A673 (cell line): ENCODE results near the gene TCEAL7. TPM values are rescaled to one million over a fixed set of nuclear protein-coding genes. Genes with fewer than 3 reads are reported as not detected.
"Not testable (repeated sequence)": the region's sequence is repeated elsewhere in the genome, so short reads cannot be mapped to it uniquely, and the experiment has no call there.

Source experiments
- Bru-seq: library from RNA; stranded (reverse); fragments of 400-500 nt; gene quantifications from one replicate; lab custom pipeline; 2021; lab: Mats Ljungman, UMichigan
- BruChase-seq, 2 experiments: library from RNA; stranded (reverse); fragments of 400-500 nt; gene quantifications; one replicate each; lab custom pipeline; 2021; lab: Mats Ljungman, UMichigan
- BruUV-seq: library from RNA; stranded (reverse); fragments of 400-500 nt; replicated peaks from 2 replicates; lab custom pipeline; 2021; lab: Mats Ljungman, UMichigan
- CTCF ChIA-PET: fragments of 300-600 bp; sonication (Branson Sonifier 250); formaldehyde crosslinking; loops from one replicate; lab custom pipeline; 2022; ENCODE audit warnings: antibody characterized with exemption; lab: Charles Lee
- POLR2A ChIA-PET: fragments of 300-600 bp; sonication (Branson Sonifier 250); formaldehyde crosslinking; loops from one replicate; lab custom pipeline; 2022; ENCODE audit warnings: antibody characterized with exemption; ENCODE audit not compliant: low non-redundant PET; lab: Charles Lee
- DNase-seq: peaks from one replicate; pipeline ENCODE4 v3.0.0-alpha.2; 2015; ENCODE audit warnings: low spot score
- H3K27ac ChIP-seq: fragments of 200-600 bp; sonication (generic); 2 replicates; pipeline ENCODE4 v1.5.1; 2016; ENCODE audit warnings: mixed run types, low read depth, mild to moderate bottlenecking, mixed read lengths, antibody characterized with exemption, low read length; ENCODE audit not compliant: poor library complexity, severe bottlenecking
- H3K27me3 ChIP-seq: fragments of 200-600 bp; sonication (generic); replicated peaks from 2 replicates; pipeline ENCODE4 v1.6.1; 2017; ENCODE audit warnings: mixed run types, low read depth, mild to moderate bottlenecking, mixed read lengths, antibody characterized with exemption, low read length; ENCODE audit not compliant: insufficient read depth, poor library complexity
- H3K36me3 ChIP-seq: fragments of 200-600 bp; sonication (generic); 2 replicates; pipeline ENCODE4 v1.6.1; 2016; ENCODE audit warnings: mixed run types, mild to moderate bottlenecking, mixed read lengths, antibody characterized with exemption, low read length; ENCODE audit not compliant: insufficient read depth, poor library complexity, severe bottlenecking
- H3K4me1 ChIP-seq: fragments of 200-600 bp; sonication (generic); 2 replicates; pipeline ENCODE4 v1.6.1; 2017; ENCODE audit warnings: mixed run types, mild to moderate bottlenecking, mixed read lengths, antibody characterized with exemption, low read length; ENCODE audit not compliant: insufficient read depth, poor library complexity, severe bottlenecking
- H3K4me3 ChIP-seq: fragments of 200-600 bp; sonication (generic); 2 replicates; pipeline ENCODE4 v1.5.1; 2016; ENCODE audit warnings: low read depth, mixed run types, mild to moderate bottlenecking, mixed read lengths, low read length; ENCODE audit not compliant: poor library complexity, severe bottlenecking
- H3K9me3 ChIP-seq: fragments of 200-600 bp; sonication (generic); 2 replicates; pipeline ENCODE4 v1.6.1; 2016; ENCODE audit warnings: mixed run types, low read depth, mild to moderate bottlenecking, mixed read lengths, antibody characterized with exemption, low read length; ENCODE audit not compliant: poor library complexity, severe bottlenecking
- EZH2 ChIP-seq: fragments of 200-600 bp; sonication (generic); IDR thresholded peaks from 2 replicates; pipeline ENCODE4 v1.6.1; 2017; ENCODE audit warnings: borderline replicate concordance, low read depth, mild to moderate bottlenecking, mixed read lengths, antibody characterized with exemption, low read length; ENCODE audit not compliant: poor library complexity, severe bottlenecking
- intact Hi-C: fragments of 100-400 bp; cut with micrococcal nuclease; formaldehyde crosslinking; loops from one replicate; pipeline ENCODE4 v1.10.0; 2022; ENCODE audit not compliant: unreplicated experiment
- long read RNA-seq: library from polyadenylated mRNA; stranded (forward); transcript quantifications from one replicate; pipeline ENCODE4 v2.0.0, GENCODE V29; 2022
- total RNA-seq: library from RNA; stranded (reverse); gene quantifications from 2 replicates; pipeline ENCODE4 v1.2.3, GENCODE V29; 2021
- TF ChIP-seq, protein P1 (sequence below): fragments of 300-800, 200-600 bp; sonication (generic); conservative IDR thresholded peaks from 2 replicates; pipeline ENCODE4 v1.5.1; 2017; ENCODE audit warnings: low read depth, mild to moderate bottlenecking, antibody characterized with exemption, low read length, moderate library complexity, mixed read lengths

The TCEAL7 gene, protein sequence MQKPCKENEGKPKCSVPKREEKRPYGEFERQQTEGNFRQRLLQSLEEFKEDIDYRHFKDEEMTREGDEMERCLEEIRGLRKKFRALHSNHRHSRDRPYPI
- total RNA-seq = not detected in 2 replicates
- percentile 18 among the genes with signal in this experiment for Bru-seq, nascent RNA
- BruChase-seq, experiment 1, labeled RNA remaining after a 2-hour chase = percentile 18 among the genes with signal in this experiment
- percentile 24 among the genes with signal in this experiment for BruChase-seq, experiment 2, labeled RNA remaining after a 6-hour chase
- long read RNA-seq = 0 reads

DNA sequence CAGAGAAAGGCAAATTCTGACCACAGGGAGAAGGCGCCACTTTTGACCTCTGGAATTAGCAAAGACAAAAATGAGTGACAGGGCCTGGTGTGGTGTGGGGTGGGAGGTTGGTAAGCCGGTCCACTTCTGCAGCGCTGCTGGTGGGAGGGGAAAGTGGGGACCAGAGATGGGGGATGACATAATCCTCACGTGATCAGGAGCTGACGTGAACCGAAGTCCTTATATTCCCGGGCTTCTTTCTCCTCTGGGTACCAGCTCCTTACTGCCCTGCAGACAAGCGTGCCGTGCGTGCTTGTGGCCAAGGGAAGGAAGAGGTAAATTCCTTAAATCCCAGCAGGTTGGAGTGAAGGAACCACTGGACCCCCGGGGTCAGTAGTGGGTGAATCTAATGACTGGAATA is at the start of gene TCEAL7:
TSS of gene TCEAL7 (plus strand) at position 249 of the 400 bp plus-strand sequence. CDS start 1,165 bp downstream, outside the sequence.
- BruUV-seq = no TSS peak
- no peaks in the 10 kb centered on the region for H3K27me3 ChIP-seq
- intact Hi-C loops = no loop called here
- peaks cover 18% of the 10 kb centered on the region for H3K4me1 ChIP-seq
- no peak for DNase-seq
- ChIA-PET CTCF (no interaction called here), POLR2A (no interaction called here)
- H3K36me3 ChIP-seq = no peaks in the 10 kb centered on the region
- no peaks in the 10 kb centered on the region for H3K9me3 ChIP-seq
- H3K27ac ChIP-seq = no peak within 1 kb of the TSS
- TF ChIP-seq, protein P1, sequence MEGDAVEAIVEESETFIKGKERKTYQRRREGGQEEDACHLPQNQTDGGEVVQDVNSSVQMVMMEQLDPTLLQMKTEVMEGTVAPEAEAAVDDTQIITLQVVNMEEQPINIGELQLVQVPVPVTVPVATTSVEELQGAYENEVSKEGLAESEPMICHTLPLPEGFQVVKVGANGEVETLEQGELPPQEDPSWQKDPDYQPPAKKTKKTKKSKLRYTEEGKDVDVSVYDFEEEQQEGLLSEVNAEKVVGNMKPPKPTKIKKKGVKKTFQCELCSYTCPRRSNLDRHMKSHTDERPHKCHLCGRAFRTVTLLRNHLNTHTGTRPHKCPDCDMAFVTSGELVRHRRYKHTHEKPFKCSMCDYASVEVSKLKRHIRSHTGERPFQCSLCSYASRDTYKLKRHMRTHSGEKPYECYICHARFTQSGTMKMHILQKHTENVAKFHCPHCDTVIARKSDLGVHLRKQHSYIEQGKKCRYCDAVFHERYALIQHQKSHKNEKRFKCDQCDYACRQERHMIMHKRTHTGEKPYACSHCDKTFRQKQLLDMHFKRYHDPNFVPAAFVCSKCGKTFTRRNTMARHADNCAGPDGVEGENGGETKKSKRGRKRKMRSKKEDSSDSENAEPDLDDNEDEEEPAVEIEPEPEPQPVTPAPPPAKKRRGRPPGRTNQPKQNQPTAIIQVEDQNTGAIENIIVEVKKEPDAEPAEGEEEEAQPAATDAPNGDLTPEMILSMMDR = no peak
- no peak for TF ChIP-seq EZH2
- no peak within 1 kb of the TSS for H3K4me3 ChIP-seq

DNA sequence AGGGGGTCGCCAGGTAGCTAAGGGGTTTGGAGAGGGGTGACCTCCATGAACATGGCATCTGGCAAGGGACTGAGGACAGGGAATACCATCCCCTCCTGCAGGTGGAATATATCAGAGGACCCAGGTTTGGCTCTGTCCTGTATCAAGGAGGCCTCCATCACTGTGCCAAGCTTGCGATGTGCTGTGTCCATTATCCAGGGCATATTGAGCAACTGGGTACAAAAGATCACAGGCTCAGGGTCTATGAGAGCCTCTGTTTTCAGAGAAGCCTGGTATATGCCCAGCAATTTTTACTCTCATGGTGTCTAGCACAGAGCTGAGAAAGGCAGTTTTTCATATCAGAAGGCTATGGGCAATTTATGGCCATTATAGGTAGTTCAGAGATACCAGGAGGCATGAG is 36.9 kb upstream of the TCEAL7 start:
- ChIA-PET POLR2A (no interaction called here), CTCF (no interaction called here)
- DNase-seq = no peak
- no peak for TF ChIP-seq EZH2
- TF ChIP-seq, protein P1 = no peak
- Histone ChIP-seq H3K36me3 (no peaks in the 10 kb centered on the region), H3K27me3 (peaks cover 4% of the 10 kb centered on the region), H3K4me3 (no peak overlapping the region), H3K27ac (no peak overlapping the region), H3K4me1 (no peaks in the 10 kb centered on the region), H3K9me3 (no peaks in the 10 kb centered on the region)
- no TSS peak for BruUV-seq
- intact Hi-C loops = no loop called here

DNA sequence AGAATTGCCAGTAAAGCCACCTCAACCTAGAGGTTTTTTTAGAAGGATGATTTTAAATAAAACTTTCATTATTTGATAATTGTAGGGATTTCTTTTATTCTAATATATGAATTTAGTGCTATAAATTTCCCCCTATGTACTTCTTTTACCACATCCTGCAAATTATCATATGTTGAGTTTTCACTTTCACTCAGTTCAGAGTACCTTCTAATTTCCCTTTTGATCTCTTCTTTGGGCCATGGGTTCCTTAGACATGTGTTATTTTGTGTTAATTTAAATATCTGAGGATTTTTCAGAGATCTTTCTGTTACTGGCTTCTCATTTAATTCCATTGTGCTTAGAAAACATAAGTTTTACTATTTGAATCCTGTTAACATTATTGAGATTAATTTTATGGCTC is 25.3 kb upstream of the TCEAL7 start:
- no peak for DNase-seq
- ChIA-PET CTCF (no interaction called here), POLR2A (no interaction called here)
- TF ChIP-seq EZH2 = no peak
- TF ChIP-seq, protein P1 = no peak
- intact Hi-C loops = no loop called here
- no peaks in the 10 kb centered on the region for H3K4me1 ChIP-seq
- H3K4me3 ChIP-seq = no peak overlapping the region
- H3K36me3 ChIP-seq = no peaks in the 10 kb centered on the region
- no peak overlapping the region for H3K27ac ChIP-seq
- H3K27me3 ChIP-seq = no peaks in the 10 kb centered on the region
- no TSS peak for BruUV-seq
- no peaks in the 10 kb centered on the region for H3K9me3 ChIP-seq

DNA sequence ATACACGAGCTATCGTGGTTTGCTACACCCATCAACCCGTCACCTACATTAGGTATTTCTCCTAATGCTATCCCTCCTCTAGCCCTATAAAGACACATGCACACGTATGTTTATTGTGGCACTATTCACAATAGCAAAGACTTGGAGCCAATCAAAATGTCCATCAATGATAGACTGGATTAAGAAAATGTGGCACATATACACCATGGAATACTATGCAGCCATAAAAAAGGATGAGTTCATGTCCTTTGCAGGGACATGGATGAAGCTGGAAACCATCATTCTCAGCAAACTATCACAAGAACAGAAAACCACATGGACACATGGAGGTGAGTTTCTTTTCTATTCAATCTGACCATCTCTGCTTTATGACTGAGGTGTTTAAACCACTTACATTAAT is 24.4 kb upstream of the TCEAL7 start:
- intact Hi-C loops, DNase-seq, H3K36me3 ChIP-seq, H3K4me1 ChIP-seq, H3K27me3 ChIP-seq, CTCF ChIA-PET, POLR2A ChIA-PET, H3K4me3 ChIP-seq, BruUV-seq, H3K9me3 ChIP-seq, H3K27ac ChIP-seq: not testable (repeated sequence)
